Measurements from ENCODE around the gene JAG1. TPM values are rescaled to one million over a fixed set of nuclear protein-coding genes. Genes with fewer than 3 reads are reported as not detected.

Gene JAG1
- polyA plus RNA-seq (2013, experiment 1 of 4) = 142 TPM
- polyA plus RNA-seq (2013, experiment 2 of 4) = 162 TPM
- polyA plus RNA-seq (2013, experiment 3 of 4) = 104 TPM
- polyA plus RNA-seq (2013, experiment 4 of 4) = 117 TPM

- Histone ChIP-seq H3K4me1 (ENCODE audit: control insufficient read depth, insufficient read depth, low read length) (peaks cover 18% of the 10 kb centered on the region), H3K27ac (ENCODE audit: insufficient read depth, low read depth, low read length, poor library complexity, severe bottlenecking) (peak within 1 kb of the TSS; percentile 89), H3K9me3 (ENCODE audit: control insufficient read depth, low read length) (no peaks in the 10 kb centered on the region), H3K4me3 (ENCODE audit: insufficient read depth, low read depth, low read length) (peak within 1 kb of the TSS; percentile 92), H3K27me3 (ENCODE audit: control insufficient read depth, insufficient read depth, low read length, poor library complexity, severe bottlenecking) (no peaks in the 10 kb centered on the region), H3K36me3 (ENCODE audit: control insufficient read depth, insufficient read depth, low read length) (peaks cover 6% of the 10 kb centered on the region)
- 0% methylated on average over 83 to 84 of the region's 84 CpGs for WGBS, 2 experiments
Measured at GRCh38 chr20:10673842-10674683, at the start of gene JAG1. Gene JAG1, minus strand, starts transcription at chr20:10673999. Its CDS starts 469 bp downstream, at chr20:10673530.

GRCh38 chr20:10721976-10722375, 48.2 kb upstream of the JAG1 start:
- Histone ChIP-seq H3K36me3 (ENCODE audit: control insufficient read depth, insufficient read depth, low read length) (no peaks in the 10 kb centered on the region), H3K4me3 (ENCODE audit: insufficient read depth, low read depth, low read length) (no peak overlapping the region), H3K4me1 (ENCODE audit: control insufficient read depth, insufficient read depth, low read length) (peaks cover 4% of the 10 kb centered on the region), H3K9me3 (ENCODE audit: control insufficient read depth, low read length) (no peaks in the 10 kb centered on the region), H3K27ac (ENCODE audit: insufficient read depth, low read depth, low read length, poor library complexity, severe bottlenecking) (no peak overlapping the region), H3K27me3 (ENCODE audit: control insufficient read depth, insufficient read depth, low read length, poor library complexity, severe bottlenecking) (no peaks in the 10 kb centered on the region)
- WGBS, 2 experiments = 92 to 97% methylated on average over 3 of the region's 3 CpGs

- WGBS, 2 experiments = 90 to 91% methylated on average over 8 to 9 of the region's 9 CpGs
- H3K9me3 ChIP-seq (ENCODE audit: control insufficient read depth, low read length) = no peaks in the 10 kb centered on the region
- H3K4me3 ChIP-seq (ENCODE audit: insufficient read depth, low read depth, low read length) = no peak overlapping the region
- no peaks in the 10 kb centered on the region for H3K27me3 ChIP-seq (ENCODE audit: control insufficient read depth, insufficient read depth, low read length, poor library complexity, severe bottlenecking)
- H3K4me1 ChIP-seq (ENCODE audit: control insufficient read depth, insufficient read depth, low read length) = peaks cover 4% of the 10 kb centered on the region
- H3K36me3 ChIP-seq (ENCODE audit: control insufficient read depth, insufficient read depth, low read length) = no peaks in the 10 kb centered on the region
- no peak overlapping the region for H3K27ac ChIP-seq (ENCODE audit: insufficient read depth, low read depth, low read length, poor library complexity, severe bottlenecking)
Measured at GRCh38 chr20:10721137-10721896, 47.5 kb upstream of the JAG1 start.

GRCh38 chr20:10720565-10720964, 46.8 kb upstream of the JAG1 start:
- peaks cover 4% of the 10 kb centered on the region for H3K4me1 ChIP-seq (ENCODE audit: control insufficient read depth, insufficient read depth, low read length)
- 92 to 93% methylated on average over 2 of the region's 2 CpGs for WGBS, 2 experiments
- H3K36me3 ChIP-seq (ENCODE audit: control insufficient read depth, insufficient read depth, low read length) = no peaks in the 10 kb centered on the region
- H3K9me3 ChIP-seq (ENCODE audit: control insufficient read depth, low read length) = no peaks in the 10 kb centered on the region
- no peaks in the 10 kb centered on the region for H3K27me3 ChIP-seq (ENCODE audit: control insufficient read depth, insufficient read depth, low read length, poor library complexity, severe bottlenecking)
- H3K27ac ChIP-seq (ENCODE audit: insufficient read depth, low read depth, low read length, poor library complexity, severe bottlenecking) = no peak overlapping the region
- H3K4me3 ChIP-seq (ENCODE audit: insufficient read depth, low read depth, low read length) = no peak overlapping the region

GRCh38 chr20:10719740-10720385, 46.1 kb upstream of the JAG1 start:
- Histone ChIP-seq H3K4me1 (ENCODE audit: control insufficient read depth, insufficient read depth, low read length) (peaks cover 4% of the 10 kb centered on the region), H3K36me3 (ENCODE audit: control insufficient read depth, insufficient read depth, low read length) (no peaks in the 10 kb centered on the region), H3K9me3 (ENCODE audit: control insufficient read depth, low read length) (no peaks in the 10 kb centered on the region), H3K4me3 (ENCODE audit: insufficient read depth, low read depth, low read length) (no peak overlapping the region), H3K27ac (ENCODE audit: insufficient read depth, low read depth, low read length, poor library complexity, severe bottlenecking) (no peak overlapping the region), H3K27me3 (ENCODE audit: control insufficient read depth, insufficient read depth, low read length, poor library complexity, severe bottlenecking) (no peaks in the 10 kb centered on the region)
- WGBS, 2 experiments = 90 to 93% methylated on average over 2 of the region's 2 CpGs

GRCh38 chr20:10718661-10719060, 44.9 kb upstream of the JAG1 start:
- H3K9me3 ChIP-seq (ENCODE audit: control insufficient read depth, low read length) = no peaks in the 10 kb centered on the region
- H3K36me3 ChIP-seq (ENCODE audit: control insufficient read depth, insufficient read depth, low read length) = no peaks in the 10 kb centered on the region
- no peaks in the 10 kb centered on the region for H3K27me3 ChIP-seq (ENCODE audit: control insufficient read depth, insufficient read depth, low read length, poor library complexity, severe bottlenecking)
- H3K27ac ChIP-seq (ENCODE audit: insufficient read depth, low read depth, low read length, poor library complexity, severe bottlenecking) = no peak overlapping the region
- 95 to 97% methylated on average over 3 of the region's 3 CpGs for WGBS, 2 experiments
- H3K4me1 ChIP-seq (ENCODE audit: control insufficient read depth, insufficient read depth, low read length) = peaks cover 4% of the 10 kb centered on the region
- no peak overlapping the region for H3K4me3 ChIP-seq (ENCODE audit: insufficient read depth, low read depth, low read length)

- Histone ChIP-seq H3K9me3 (ENCODE audit: control insufficient read depth, low read length) (no peaks in the 10 kb centered on the region), H3K4me1 (ENCODE audit: control insufficient read depth, insufficient read depth, low read length) (peaks cover 4% of the 10 kb centered on the region), H3K27ac (ENCODE audit: insufficient read depth, low read depth, low read length, poor library complexity, severe bottlenecking) (no peak overlapping the region), H3K4me3 (ENCODE audit: insufficient read depth, low read depth, low read length) (no peak overlapping the region), H3K27me3 (ENCODE audit: control insufficient read depth, insufficient read depth, low read length, poor library complexity, severe bottlenecking) (no peaks in the 10 kb centered on the region), H3K36me3 (ENCODE audit: control insufficient read depth, insufficient read depth, low read length) (no peaks in the 10 kb centered on the region)
Measured at GRCh38 chr20:10716855-10717254, 43.1 kb upstream of the JAG1 start.

GRCh38 chr20:10715035-10715434, 41.2 kb upstream of the JAG1 start:
- no peaks in the 10 kb centered on the region for H3K36me3 ChIP-seq (ENCODE audit: control insufficient read depth, insufficient read depth, low read length)
- H3K4me3 ChIP-seq (ENCODE audit: insufficient read depth, low read depth, low read length) = no peak overlapping the region
- no peaks in the 10 kb centered on the region for H3K9me3 ChIP-seq (ENCODE audit: control insufficient read depth, low read length)
- WGBS, 2 experiments = 94 to 96% methylated on average over 2 of the region's 2 CpGs
- no peaks in the 10 kb centered on the region for H3K27me3 ChIP-seq (ENCODE audit: control insufficient read depth, insufficient read depth, low read length, poor library complexity, severe bottlenecking)
- H3K4me1 ChIP-seq (ENCODE audit: control insufficient read depth, insufficient read depth, low read length) = peaks cover 4% of the 10 kb centered on the region
- no peak overlapping the region for H3K27ac ChIP-seq (ENCODE audit: insufficient read depth, low read depth, low read length, poor library complexity, severe bottlenecking)

- Histone ChIP-seq H3K36me3 (ENCODE audit: control insufficient read depth, insufficient read depth, low read length) (no peaks in the 10 kb centered on the region), H3K4me3 (ENCODE audit: insufficient read depth, low read depth, low read length) (no peak overlapping the region), H3K4me1 (ENCODE audit: control insufficient read depth, insufficient read depth, low read length) (peaks cover 4% of the 10 kb centered on the region), H3K27ac (ENCODE audit: insufficient read depth, low read depth, low read length, poor library complexity, severe bottlenecking) (no peak overlapping the region), H3K9me3 (ENCODE audit: control insufficient read depth, low read length) (no peaks in the 10 kb centered on the region), H3K27me3 (ENCODE audit: control insufficient read depth, insufficient read depth, low read length, poor library complexity, severe bottlenecking) (no peaks in the 10 kb centered on the region)
Measured at GRCh38 chr20:10714236-10714975, 40.6 kb upstream of the JAG1 start.

Data from ectodermal cell (in vitro differentiated cells).